OCI-LY1 (cell line): ENCODE results near the gene SLC36A2.

ENCODE experiments used
- H2AFZ ChIP-seq: fragments of 200-600 bp; sonication (generic), shearing (Covaris generic); 2 replicates; pipeline ENCODE4 v1.6.0; 2014; ENCODE audit warnings: antibody characterized with exemption, mild to moderate bottlenecking, low read length
- H3F3A ChIP-seq: fragments of 200-600 bp; sonication (generic), shearing (Covaris generic); 2 replicates; pipeline ENCODE4 v1.6.0; 2014; ENCODE audit warnings: mild to moderate bottlenecking, antibody characterized with exemption, low read length, moderate library complexity; ENCODE audit not compliant: insufficient read depth
- H3K27ac ChIP-seq: fragments of 200-600 bp; sonication (generic); 2 replicates; pipeline ENCODE4 v1.5.1; 2014; ENCODE audit warnings: low read length, mixed run types, mild to moderate bottlenecking, low read depth; ENCODE audit not compliant: poor library complexity, severe bottlenecking
- H3K27me3 ChIP-seq: fragments of 200-600 bp; sonication (generic); 2 replicates; pipeline ENCODE4 v1.6.0; 2014; ENCODE audit warnings: antibody characterized with exemption, mild to moderate bottlenecking, low read length, moderate library complexity; ENCODE audit not compliant: insufficient read depth
- H3K36me3 ChIP-seq: fragments of 200-600 bp; sonication (generic); 2 replicates; pipeline ENCODE4 v1.6.1; 2014; ENCODE audit warnings: mild to moderate bottlenecking, antibody characterized with exemption, low read length, moderate library complexity, mixed read lengths; ENCODE audit not compliant: insufficient read depth
- H3K4me1 ChIP-seq: fragments of 200-600 bp; sonication (generic); 2 replicates; pipeline ENCODE4 v1.5.1; 2014; ENCODE audit warnings: mild to moderate bottlenecking, low read length, moderate library complexity; ENCODE audit not compliant: insufficient read depth, severe bottlenecking
- H3K4me2 ChIP-seq: fragments of 200-600 bp; sonication (generic), shearing (Covaris generic); 2 replicates; pipeline ENCODE4 v1.6.1; 2014; ENCODE audit warnings: low read length
- H3K4me3 ChIP-seq: fragments of 200-600 bp; sonication (generic); 2 replicates; pipeline ENCODE4 v1.5.1; 2014; ENCODE audit warnings: low read length, low read depth, mild to moderate bottlenecking, mixed read lengths; ENCODE audit not compliant: poor library complexity, severe bottlenecking
- H3K79me2 ChIP-seq: fragments of 200-600 bp; shearing (Covaris generic); 2 replicates; pipeline ENCODE4 v1.6.1; 2016; ENCODE audit warnings: mixed run types, low read length, mixed read lengths; ENCODE audit not compliant: insufficient read depth
- H3K9ac ChIP-seq: fragments of 200-600 bp; sonication (generic), shearing (Covaris generic); 2 replicates; pipeline ENCODE4 v1.6.1; 2014; ENCODE audit warnings: mild to moderate bottlenecking, low read length, mixed read lengths
- H3K9me2 ChIP-seq: fragments of 200-600 bp; sonication (generic), shearing (Covaris generic); 2 replicates; pipeline ENCODE4 v1.6.1; 2014; ENCODE audit warnings: low read depth, mild to moderate bottlenecking, low read length, mixed read lengths
- H3K9me3 ChIP-seq: fragments of 200-600 bp; shearing (Covaris generic); 2 replicates; pipeline ENCODE4 v1.6.1; 2014; ENCODE audit warnings: low read length, mixed read lengths
- H4K20me1 ChIP-seq: fragments of 200-600 bp; sonication (generic), shearing (Covaris generic); 2 replicates; pipeline ENCODE4 v1.6.0; 2016; ENCODE audit warnings: mild to moderate bottlenecking, low read length; ENCODE audit not compliant: insufficient read depth
- EZH2 ChIP-seq: fragments of 200-600 bp; sonication (generic), shearing (Covaris generic); IDR thresholded peaks from 2 replicates; pipeline ENCODE4 v1.8.0; 2017; ENCODE audit warnings: borderline replicate concordance, mixed run types, mild to moderate bottlenecking, antibody characterized with exemption, low read length, moderate library complexity, mixed read lengths
- TF ChIP-seq, protein P1 (sequence below): fragments of 200-600 bp; sonication (generic), shearing (Covaris generic); IDR thresholded peaks from 2 replicates; pipeline ENCODE4 v1.5.1; 2017; ENCODE audit warnings: mild to moderate bottlenecking, antibody characterized with exemption, low read length, moderate library complexity, mixed read lengths

The SLC36A2 gene

DNA sequence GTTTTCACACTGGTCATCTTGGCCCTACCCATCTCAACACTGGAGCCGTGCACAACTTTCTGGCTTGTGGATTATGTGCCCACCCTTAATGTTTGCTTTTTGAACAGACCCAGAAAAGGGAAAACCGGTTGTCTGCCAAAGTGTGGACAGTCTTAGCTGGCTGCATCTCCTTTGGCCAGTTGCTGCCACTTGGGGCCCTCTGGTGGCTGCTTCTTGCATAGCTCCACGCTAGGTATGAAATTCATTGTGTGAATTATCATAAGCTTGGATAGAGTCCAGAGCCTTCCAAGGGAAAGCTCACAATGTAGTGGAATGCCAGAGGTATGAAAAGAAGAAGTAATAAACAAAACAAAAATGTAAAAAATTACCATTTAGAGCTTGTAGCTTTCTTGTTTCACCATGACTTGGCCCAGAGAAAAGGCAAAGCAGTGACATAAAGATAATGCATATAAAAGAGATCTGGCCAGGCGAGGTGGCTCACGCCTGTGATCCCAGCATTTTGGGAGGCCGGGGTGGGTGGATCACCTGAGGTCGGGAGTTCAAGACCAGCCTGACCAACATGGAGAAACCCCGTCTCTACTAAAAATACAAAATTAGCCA lies 31.3 kb downstream of the SLC36A2 start:
- H3K4me3 ChIP-seq = no peak overlapping the region
- no peaks in the 10 kb centered on the region for H3K79me2 ChIP-seq
- H2AFZ ChIP-seq = no peak overlapping the region
- H3K9ac ChIP-seq = no peak overlapping the region
- no peak overlapping the region for H3K4me2 ChIP-seq
- H3F3A ChIP-seq = no peaks in the 10 kb centered on the region
- H3K4me1 ChIP-seq = no peaks in the 10 kb centered on the region
- H3K27me3 ChIP-seq = no peaks in the 10 kb centered on the region
- no peaks in the 10 kb centered on the region for H3K9me3 ChIP-seq
- H3K36me3 ChIP-seq = no peaks in the 10 kb centered on the region
- no peak for TF ChIP-seq EZH2
- TF ChIP-seq, protein P1, sequence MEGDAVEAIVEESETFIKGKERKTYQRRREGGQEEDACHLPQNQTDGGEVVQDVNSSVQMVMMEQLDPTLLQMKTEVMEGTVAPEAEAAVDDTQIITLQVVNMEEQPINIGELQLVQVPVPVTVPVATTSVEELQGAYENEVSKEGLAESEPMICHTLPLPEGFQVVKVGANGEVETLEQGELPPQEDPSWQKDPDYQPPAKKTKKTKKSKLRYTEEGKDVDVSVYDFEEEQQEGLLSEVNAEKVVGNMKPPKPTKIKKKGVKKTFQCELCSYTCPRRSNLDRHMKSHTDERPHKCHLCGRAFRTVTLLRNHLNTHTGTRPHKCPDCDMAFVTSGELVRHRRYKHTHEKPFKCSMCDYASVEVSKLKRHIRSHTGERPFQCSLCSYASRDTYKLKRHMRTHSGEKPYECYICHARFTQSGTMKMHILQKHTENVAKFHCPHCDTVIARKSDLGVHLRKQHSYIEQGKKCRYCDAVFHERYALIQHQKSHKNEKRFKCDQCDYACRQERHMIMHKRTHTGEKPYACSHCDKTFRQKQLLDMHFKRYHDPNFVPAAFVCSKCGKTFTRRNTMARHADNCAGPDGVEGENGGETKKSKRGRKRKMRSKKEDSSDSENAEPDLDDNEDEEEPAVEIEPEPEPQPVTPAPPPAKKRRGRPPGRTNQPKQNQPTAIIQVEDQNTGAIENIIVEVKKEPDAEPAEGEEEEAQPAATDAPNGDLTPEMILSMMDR = peak; percentile 96
- no peaks in the 10 kb centered on the region for H3K9me2 ChIP-seq
- H3K27ac ChIP-seq = no peak overlapping the region
- no peaks in the 10 kb centered on the region for H4K20me1 ChIP-seq

DNA sequence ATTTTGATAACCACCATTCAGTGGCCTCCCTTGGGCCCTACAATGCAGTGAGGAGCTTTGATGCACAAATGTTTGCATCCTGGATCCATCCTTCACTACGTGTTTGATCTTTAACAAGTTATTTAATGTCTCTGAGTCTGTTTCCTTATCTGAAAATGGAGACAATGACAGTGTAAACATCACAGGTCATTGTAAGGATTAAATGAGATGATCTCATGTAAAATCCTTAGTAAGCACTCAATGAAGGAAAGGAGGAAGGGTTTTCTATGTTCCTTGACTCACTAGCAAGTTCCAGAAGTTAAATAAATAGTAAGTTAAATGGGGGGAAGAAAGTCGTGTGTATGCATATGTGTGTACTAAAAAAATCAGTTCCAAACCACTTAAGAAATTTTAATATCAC lies 34.0 kb downstream of the SLC36A2 start:
- Histone ChIP-seq H4K20me1 (no peaks in the 10 kb centered on the region), H3K4me1 (no peaks in the 10 kb centered on the region), H2AFZ (no peak overlapping the region), H3K4me2 (no peak overlapping the region), H3F3A (no peaks in the 10 kb centered on the region), H3K36me3 (no peaks in the 10 kb centered on the region), H3K79me2 (no peaks in the 10 kb centered on the region), H3K9me3 (no peaks in the 10 kb centered on the region), H3K27me3 (no peaks in the 10 kb centered on the region), H3K27ac (no peak overlapping the region), H3K4me3 (no peak overlapping the region), H3K9me2 (no peaks in the 10 kb centered on the region), H3K9ac (no peak overlapping the region)
- TF ChIP-seq, protein P1 = no peak
- no peak for TF ChIP-seq EZH2

DNA sequence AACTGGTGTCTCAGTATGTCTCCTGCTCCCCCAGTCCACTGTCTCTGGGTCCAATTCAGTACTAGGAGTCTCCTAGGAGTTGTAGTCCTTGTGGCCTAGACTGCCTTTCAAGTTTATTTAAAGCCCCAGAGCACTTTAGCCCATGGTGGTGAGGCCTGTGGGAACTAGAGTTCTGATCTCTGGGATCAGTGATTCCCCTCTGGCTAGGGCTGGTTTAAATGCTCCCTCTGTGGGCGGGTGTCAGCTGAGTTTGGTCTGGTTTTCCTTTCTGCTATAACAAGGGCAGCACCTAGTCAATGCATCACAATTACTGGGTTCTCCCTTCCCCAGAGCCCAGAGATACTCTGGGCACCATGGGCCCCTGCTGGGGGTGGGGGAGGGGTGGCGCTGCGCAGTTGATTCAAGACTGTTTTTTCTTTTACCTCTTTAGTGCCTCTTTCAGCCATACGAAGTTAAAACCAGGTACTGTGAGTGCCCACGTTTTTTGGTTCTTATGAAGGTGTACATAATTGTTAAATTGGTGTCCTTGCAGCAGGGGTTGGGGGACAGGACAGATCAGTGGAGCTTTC lies 34.5 kb downstream of the SLC36A2 start:
- no peaks in the 10 kb centered on the region for H3K27me3 ChIP-seq
- TF ChIP-seq, protein P1 = no peak
- no peak for TF ChIP-seq EZH2
- H3K4me3 ChIP-seq = no peak overlapping the region

More for the DNA sequence above, 34.5 kb downstream of the SLC36A2 start:
- Histone ChIP-seq H3K27ac (no peak overlapping the region), H2AFZ (no peak overlapping the region), H3K4me1 (no peaks in the 10 kb centered on the region), H3K4me2 (no peak overlapping the region), H4K20me1 (no peaks in the 10 kb centered on the region), H3F3A (no peaks in the 10 kb centered on the region), H3K36me3 (no peaks in the 10 kb centered on the region), H3K79me2 (no peaks in the 10 kb centered on the region), H3K9me3 (no peaks in the 10 kb centered on the region), H3K9ac (no peak overlapping the region), H3K9me2 (no peaks in the 10 kb centered on the region)
